Mucosa of descending colon (tissue), 3 donors: ENCODE data around the gene CDC42EP3. TPM values are rescaled to one million over a fixed set of nuclear protein-coding genes. Genes with fewer than 3 reads are reported as not detected.

ENCODE experiments used
- ATAC-seq: fragments of 200-7000 bp; cut with Tn5 transposase; one replicate; pipeline ENCODE4 v1.9.1; 2020; ENCODE audit warnings: mild to moderate bottlenecking, moderate library complexity
- DNase-seq, 3 donors: peaks; one replicate each; pipeline ENCODE4 v3.0.0-alpha.2; 2020
- H3K36me3 ChIP-seq: fragments of 200-600 bp; one replicate; pipeline ENCODE4 v1.8.0; 2021; ENCODE audit warnings: low read depth, mild to moderate bottlenecking
- H3K4me1 ChIP-seq: fragments of 200-600 bp; one replicate; pipeline ENCODE4 v1.8.0; 2021; ENCODE audit warnings: low read depth, mild to moderate bottlenecking
- H3K4me3 ChIP-seq: fragments of 200-600 bp; one replicate; pipeline ENCODE4 v1.8.0; 2021; ENCODE audit warnings: mild to moderate bottlenecking
- H3K9me3 ChIP-seq: fragments of 200-600 bp; one replicate; pipeline ENCODE4 v1.8.0; 2021; ENCODE audit warnings: mild to moderate bottlenecking
- intact Hi-C, 2 donors: fragments of 100-400 bp; cut with DNase I in 1 of 2; cut with micrococcal nuclease in 1 of 2; formaldehyde crosslinking; loops; one replicate each; pipeline versions ENCODE4 v1.11.0 to v1.11.1; 2022; cut with DNase I, micrococcal nuclease
- total RNA-seq, 3 donors: library from RNA; stranded (reverse); fragmentation: NEBNext Ultra II Directional in 2 of 3; extraction: Animal tissue kit (Norgen Biotek cat#: 25700) in 2 of 3; gene quantifications; one replicate each; pipeline versions ENCODE4 v1.2.1 to v1.2.4, GENCODE V29; 2021 to 2023
- TF ChIP-seq, protein P1 (sequence below): fragments of 200-600 bp; IDR thresholded peaks from one replicate; pipeline ENCODE4 v1.8.0; 2022; ENCODE audit warnings: antibody characterized with exemption, mild to moderate bottlenecking
- donor health status: DM: no; HTN: no; CAD: no; lungs with moderate emphysema.
- donor health status: DM: no; HTN: no; CAD: no.
- donor health status: DM: no; HTN: yes; CAD: no.

The CDC42EP3 gene
- total RNA-seq, 3 donors from 2014 or later = 27.9 to 67.0 (median 30.1) TPM

DNA sequence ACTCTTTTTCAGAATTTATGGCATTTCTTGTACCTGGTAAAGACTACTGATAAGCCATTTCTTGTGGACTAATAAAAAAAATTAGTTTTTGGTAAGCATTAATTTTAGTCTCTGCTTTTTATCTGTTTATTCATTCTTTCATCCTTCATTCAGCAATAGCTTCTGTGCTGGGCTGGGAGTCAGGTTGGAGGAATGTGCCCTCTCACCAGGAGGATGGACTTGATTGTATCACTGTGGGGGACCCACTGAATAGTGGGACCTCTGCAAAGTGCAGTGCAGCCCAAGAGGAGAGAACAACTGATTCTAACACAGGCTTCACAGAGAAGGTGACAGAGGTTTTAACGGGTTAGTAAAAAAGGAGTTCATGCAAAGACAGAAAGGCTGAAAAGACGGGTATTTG lies 39.1 kb downstream of the CDC42EP3 start:
- TF ChIP-seq, protein P1, sequence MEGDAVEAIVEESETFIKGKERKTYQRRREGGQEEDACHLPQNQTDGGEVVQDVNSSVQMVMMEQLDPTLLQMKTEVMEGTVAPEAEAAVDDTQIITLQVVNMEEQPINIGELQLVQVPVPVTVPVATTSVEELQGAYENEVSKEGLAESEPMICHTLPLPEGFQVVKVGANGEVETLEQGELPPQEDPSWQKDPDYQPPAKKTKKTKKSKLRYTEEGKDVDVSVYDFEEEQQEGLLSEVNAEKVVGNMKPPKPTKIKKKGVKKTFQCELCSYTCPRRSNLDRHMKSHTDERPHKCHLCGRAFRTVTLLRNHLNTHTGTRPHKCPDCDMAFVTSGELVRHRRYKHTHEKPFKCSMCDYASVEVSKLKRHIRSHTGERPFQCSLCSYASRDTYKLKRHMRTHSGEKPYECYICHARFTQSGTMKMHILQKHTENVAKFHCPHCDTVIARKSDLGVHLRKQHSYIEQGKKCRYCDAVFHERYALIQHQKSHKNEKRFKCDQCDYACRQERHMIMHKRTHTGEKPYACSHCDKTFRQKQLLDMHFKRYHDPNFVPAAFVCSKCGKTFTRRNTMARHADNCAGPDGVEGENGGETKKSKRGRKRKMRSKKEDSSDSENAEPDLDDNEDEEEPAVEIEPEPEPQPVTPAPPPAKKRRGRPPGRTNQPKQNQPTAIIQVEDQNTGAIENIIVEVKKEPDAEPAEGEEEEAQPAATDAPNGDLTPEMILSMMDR = no peak
- Histone ChIP-seq H3K36me3 (no peaks in the 10 kb centered on the region), H3K9me3 (no peaks in the 10 kb centered on the region), H3K4me3 (no peak overlapping the region), H3K4me1 (no peaks in the 10 kb centered on the region)
- DNase-seq (no peak), ATAC-seq (no peak)
- intact Hi-C loops = no loop called here

DNA sequence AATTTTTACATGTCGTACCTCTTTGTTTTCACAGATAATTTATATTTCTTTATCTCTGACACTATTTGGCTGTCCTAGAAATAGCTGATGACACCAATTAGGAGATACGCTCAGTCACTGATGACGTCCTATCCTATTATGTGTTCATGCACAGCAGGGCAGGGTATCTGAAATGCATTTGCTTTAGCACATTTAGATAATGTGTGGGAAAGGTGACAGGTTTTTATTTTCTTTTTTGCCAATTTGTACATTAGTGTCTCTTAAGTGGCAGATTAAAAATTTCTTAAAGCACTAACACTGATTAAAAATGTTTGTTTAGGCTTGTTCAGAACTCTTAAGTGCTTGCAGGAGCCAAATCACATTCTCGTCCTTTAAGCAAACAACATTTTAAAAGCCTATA lies 39.7 kb downstream of the CDC42EP3 start:
- no peak for ATAC-seq
- intact Hi-C loops = no loop called here
- H3K36me3 ChIP-seq = no peaks in the 10 kb centered on the region
- TF ChIP-seq, protein P1 = no peak
- H3K9me3 ChIP-seq = no peaks in the 10 kb centered on the region
- no peak for DNase-seq
- H3K4me1 ChIP-seq = no peaks in the 10 kb centered on the region
- no peak overlapping the region for H3K4me3 ChIP-seq

DNA sequence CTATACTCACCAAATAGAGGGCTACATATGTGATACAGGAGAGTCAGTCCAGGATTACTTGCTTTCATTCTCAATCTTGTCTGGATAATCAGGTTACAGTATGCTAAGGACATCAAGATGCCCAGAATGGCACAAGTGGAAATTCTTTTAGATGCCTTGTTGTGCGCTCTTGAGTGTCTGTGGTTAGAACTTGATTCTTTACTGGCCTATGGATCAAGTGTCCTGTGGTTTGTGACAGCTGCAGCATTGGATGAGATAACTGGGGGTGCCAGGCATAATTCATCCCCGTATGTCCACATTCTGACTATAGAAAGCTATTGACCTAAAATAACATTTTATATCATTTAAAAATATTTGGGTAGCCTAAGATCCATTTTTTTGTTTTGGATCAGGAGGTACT lies 40.1 kb downstream of the CDC42EP3 start:
- TF ChIP-seq, protein P1 = no peak
- H3K4me1 ChIP-seq = no peaks in the 10 kb centered on the region
- H3K9me3 ChIP-seq = no peaks in the 10 kb centered on the region
- no peak overlapping the region for H3K4me3 ChIP-seq
- ATAC-seq = no peak
- no peaks in the 10 kb centered on the region for H3K36me3 ChIP-seq
- no peak for DNase-seq
- intact Hi-C loops = no loop called here

DNA sequence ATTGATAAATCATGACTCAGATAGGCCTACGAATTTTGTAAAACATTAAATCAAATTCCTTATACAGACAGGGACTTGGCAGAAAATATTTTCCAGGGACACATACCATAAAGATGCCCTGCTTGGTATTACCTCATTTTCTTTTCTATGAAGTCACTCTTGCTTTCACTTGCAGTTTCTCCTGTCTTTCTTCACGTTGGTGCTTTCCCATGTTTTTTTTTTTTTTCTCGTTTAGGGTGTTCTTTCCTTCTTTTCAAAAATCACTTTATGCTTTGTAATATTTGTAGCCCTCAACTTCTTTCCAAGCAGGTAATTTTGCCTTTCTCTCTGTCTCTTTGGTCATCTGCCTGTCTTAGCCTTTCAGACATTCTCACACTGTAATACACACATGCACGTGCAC lies 40.7 kb downstream of the CDC42EP3 start:
- ATAC-seq = no peak
- no peak for DNase-seq
- intact Hi-C loops = no loop called here
- H3K4me3 ChIP-seq = no peak overlapping the region
- H3K4me1 ChIP-seq = no peaks in the 10 kb centered on the region
- TF ChIP-seq, protein P1 = no peak
- H3K9me3 ChIP-seq = no peaks in the 10 kb centered on the region
- no peaks in the 10 kb centered on the region for H3K36me3 ChIP-seq

DNA sequence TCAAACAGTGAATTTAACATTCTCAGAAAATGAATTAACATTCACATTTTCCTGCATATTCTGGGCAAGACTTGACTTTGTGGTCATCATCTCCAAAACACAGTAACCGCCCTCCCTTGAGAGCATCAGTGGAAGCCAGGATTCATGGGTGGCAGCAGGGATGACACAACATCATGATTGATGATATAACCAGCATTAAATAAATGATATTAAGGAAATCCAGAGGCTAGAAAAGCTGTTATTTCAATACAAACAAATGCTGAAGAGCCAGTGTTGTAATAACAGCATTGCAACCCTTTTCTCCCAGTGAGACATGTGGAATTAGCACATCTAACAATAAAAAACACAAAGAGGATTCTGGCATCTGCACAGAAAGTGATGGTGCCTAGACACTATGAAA lies 41.1 kb downstream of the CDC42EP3 start:
- intact Hi-C loops = no loop called here
- no peak for DNase-seq
- TF ChIP-seq, protein P1 = no peak

DNA sequence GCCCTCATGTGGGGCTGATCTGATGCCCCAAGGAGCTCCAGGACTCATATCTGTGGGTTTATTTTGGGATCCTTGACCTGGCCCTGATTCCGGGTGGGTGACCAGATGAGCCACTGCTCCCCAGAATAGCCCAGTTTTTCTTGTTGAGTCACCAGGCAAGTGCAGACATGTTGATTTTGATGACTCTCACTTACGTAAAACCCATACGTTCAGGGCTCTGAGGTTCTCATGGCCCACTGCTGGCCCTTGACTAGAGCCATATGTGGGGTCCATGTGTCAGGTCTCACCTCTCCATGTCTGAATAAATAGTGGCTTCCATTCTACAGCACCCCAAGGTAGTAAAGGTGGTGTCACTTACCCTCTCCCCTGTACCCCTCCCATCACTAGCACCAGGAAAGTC lies 41.9 kb downstream of the CDC42EP3 start:
- no peaks in the 10 kb centered on the region for H3K36me3 ChIP-seq
- intact Hi-C loops = no loop called here
- ATAC-seq (no peak), DNase-seq (no peak)
- no peaks in the 10 kb centered on the region for H3K9me3 ChIP-seq
- H3K4me3 ChIP-seq = no peak overlapping the region
- H3K4me1 ChIP-seq = no peaks in the 10 kb centered on the region
- TF ChIP-seq, protein P1 = no peak

More for the DNA sequence above, 41.1 kb downstream of the CDC42EP3 start:
- Histone ChIP-seq H3K9me3 (no peaks in the 10 kb centered on the region), H3K4me1 (no peaks in the 10 kb centered on the region), H3K4me3 (no peak overlapping the region), H3K36me3 (no peaks in the 10 kb centered on the region)
- ATAC-seq = no peak
